Measurements from ENCODE around the gene S100G.

S100G gene

DNA sequence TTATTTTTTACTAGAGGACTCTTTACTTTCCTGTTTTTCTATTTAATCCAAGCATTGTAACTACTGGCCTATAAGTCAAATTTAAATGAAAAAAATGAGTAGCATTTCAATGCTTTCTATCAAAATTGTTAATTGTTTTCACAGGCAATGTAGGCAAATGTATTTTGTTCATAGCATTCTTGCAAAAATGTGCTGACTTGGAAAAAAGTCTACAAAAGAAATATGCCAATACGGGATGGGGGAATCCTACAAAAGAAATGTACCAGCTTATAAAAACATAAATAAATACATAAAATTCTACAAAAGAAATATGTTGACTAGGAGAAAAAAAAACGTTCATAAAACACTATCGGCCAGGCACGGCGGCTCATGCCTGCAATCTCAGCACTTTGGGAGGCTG, 14.9 kb upstream of the S100G start:
- H2BK12ac ChIP-seq (ENCODE audit: low read length) = no peak overlapping the region
- H4K12ac ChIP-seq (ENCODE audit: low read depth, low read length) = no peak overlapping the region
- H2AFZ ChIP-seq (ENCODE audit: insufficient read depth, low read length, poor library complexity) = no peak overlapping the region
- H3K79me2 ChIP-seq (ENCODE audit: control insufficient read depth, insufficient read depth, low read length, poor library complexity) = no peaks in the 10 kb centered on the region
- no peak overlapping the region for H3K9ac ChIP-seq (ENCODE audit: low read length)
- H4K8ac ChIP-seq (ENCODE audit: low read depth, low read length) = no peak overlapping the region
- no peak overlapping the region for H3K18ac ChIP-seq (ENCODE audit: low read length)
- no peak overlapping the region for H3K4me3 ChIP-seq (ENCODE audit: low read depth, low read length)
- H3K4ac ChIP-seq (ENCODE audit: low read depth, low read length) = no peak overlapping the region
- H3K4me2 ChIP-seq (ENCODE audit: low read length) = no peak overlapping the region
- no peak overlapping the region for H3K23ac ChIP-seq (ENCODE audit: low read length)
- no peak for DNase-seq
- no CpG with 5 or more reads among the region's 5 CpGs for WGBS (ENCODE audit: extremely low coverage, insufficient coverage, insufficient read length)
- no peak overlapping the region for H2AK5ac ChIP-seq (ENCODE audit: low read length)
- no peaks in the 10 kb centered on the region for H3K79me1 ChIP-seq (ENCODE audit: low read length)
- no peaks in the 10 kb centered on the region for H3K9me3 ChIP-seq (ENCODE audit: insufficient read depth, low read depth, low read length)
- H2BK5ac ChIP-seq (ENCODE audit: low read depth, low read length, poor library complexity) = no peak overlapping the region
- no peak overlapping the region for H3K27ac ChIP-seq (ENCODE audit: low read depth, low read length)
- no peak overlapping the region for H2BK120ac ChIP-seq (ENCODE audit: insufficient read depth, low read length, poor library complexity)
- H3K36me3 ChIP-seq (ENCODE audit: control insufficient read depth in 1 of 2, insufficient read depth in 2 of 2, low read length in 2 of 2) = peaks cover 3 to 5% of the 10 kb centered on the region in 2 experiments
- H3K4me1 ChIP-seq (ENCODE audit: control insufficient read depth in 1 of 2, insufficient read depth in 2 of 2, low read length in 2 of 2) = no peaks in the 10 kb centered on the region
- no peak overlapping the region for H4K91ac ChIP-seq (ENCODE audit: low read depth, low read length)
- H3K27me3 ChIP-seq (ENCODE audit: insufficient read depth, low read length) = no peaks in the 10 kb centered on the region
- no peak overlapping the region for H3K14ac ChIP-seq (ENCODE audit: low read length)

GRCh38 chrX:16635596-16635995, 14.4 kb upstream of the S100G start:
- no peak overlapping the region for H2AFZ ChIP-seq (ENCODE audit: insufficient read depth, low read length, poor library complexity)

GRCh38 chrX:16638533-16638932, 11.4 kb upstream of the S100G start:
- no peak overlapping the region for H3K9ac ChIP-seq (ENCODE audit: low read length)
- H2AK5ac ChIP-seq (ENCODE audit: low read length) = no peak overlapping the region
- H2BK120ac ChIP-seq (ENCODE audit: insufficient read depth, low read length, poor library complexity) = no peak overlapping the region
- H3K18ac ChIP-seq (ENCODE audit: low read length) = no peak overlapping the region
- H3K9me3 ChIP-seq (ENCODE audit: insufficient read depth, low read depth, low read length) = no peaks in the 10 kb centered on the region
- H3K79me1 ChIP-seq (ENCODE audit: low read length) = no peaks in the 10 kb centered on the region
- no peak overlapping the region for H3K27ac ChIP-seq (ENCODE audit: low read depth, low read length)
- no peak overlapping the region for H3K4me3 ChIP-seq (ENCODE audit: low read depth, low read length)
- no peak overlapping the region for H3K4me2 ChIP-seq (ENCODE audit: low read length)
- H3K4me1 ChIP-seq (ENCODE audit: control insufficient read depth in 1 of 2, insufficient read depth in 2 of 2, low read length in 2 of 2) = no peaks in the 10 kb centered on the region
- H4K91ac ChIP-seq (ENCODE audit: low read depth, low read length) = no peak overlapping the region
- no peak overlapping the region for H3K14ac ChIP-seq (ENCODE audit: low read length)
- peaks cover 3 to 6% of the 10 kb centered on the region in 2 experiments for H3K36me3 ChIP-seq (ENCODE audit: control insufficient read depth in 1 of 2, insufficient read depth in 2 of 2, low read length in 2 of 2)
- no peak overlapping the region for H4K12ac ChIP-seq (ENCODE audit: low read depth, low read length)
- no peaks in the 10 kb centered on the region for H3K27me3 ChIP-seq (ENCODE audit: insufficient read depth, low read length)
- H3K23ac ChIP-seq (ENCODE audit: low read length) = no peak overlapping the region
- no peak overlapping the region for H4K8ac ChIP-seq (ENCODE audit: low read depth, low read length)
- no peaks in the 10 kb centered on the region for H3K79me2 ChIP-seq (ENCODE audit: control insufficient read depth, insufficient read depth, low read length, poor library complexity)
- H2BK12ac ChIP-seq (ENCODE audit: low read length) = no peak overlapping the region
- H3K4ac ChIP-seq (ENCODE audit: low read depth, low read length) = no peak overlapping the region
- no CpG with 5 or more reads among the region's 7 CpGs for WGBS (ENCODE audit: extremely low coverage, insufficient coverage, insufficient read length)
- H2AFZ ChIP-seq (ENCODE audit: insufficient read depth, low read length, poor library complexity) = no peak overlapping the region
- no peak overlapping the region for H2BK5ac ChIP-seq (ENCODE audit: low read depth, low read length, poor library complexity)
- no peak for DNase-seq

More at GRCh38 chrX:16635596-16635995, 14.4 kb upstream of the S100G start:
- no peaks in the 10 kb centered on the region for H3K79me2 ChIP-seq (ENCODE audit: control insufficient read depth, insufficient read depth, low read length, poor library complexity)
- no CpG with 5 or more reads among the region's 3 CpGs for WGBS (ENCODE audit: extremely low coverage, insufficient coverage, insufficient read length)
- H3K18ac ChIP-seq (ENCODE audit: low read length) = no peak overlapping the region
- no peak overlapping the region for H2AK5ac ChIP-seq (ENCODE audit: low read length)
- H4K12ac ChIP-seq (ENCODE audit: low read depth, low read length) = no peak overlapping the region
- H3K27ac ChIP-seq (ENCODE audit: low read depth, low read length) = no peak overlapping the region
- H3K4me2 ChIP-seq (ENCODE audit: low read length) = no peak overlapping the region
- no peak overlapping the region for H2BK120ac ChIP-seq (ENCODE audit: insufficient read depth, low read length, poor library complexity)
- H3K27me3 ChIP-seq (ENCODE audit: insufficient read depth, low read length) = no peaks in the 10 kb centered on the region
- no peak overlapping the region for H4K91ac ChIP-seq (ENCODE audit: low read depth, low read length)
- H3K36me3 ChIP-seq (ENCODE audit: control insufficient read depth in 1 of 2, insufficient read depth in 2 of 2, low read length in 2 of 2) = peaks cover 3 to 4% of the 10 kb centered on the region in 2 experiments
- H4K8ac ChIP-seq (ENCODE audit: low read depth, low read length) = no peak overlapping the region
- no peak overlapping the region for H2BK5ac ChIP-seq (ENCODE audit: low read depth, low read length, poor library complexity)
- H3K23ac ChIP-seq (ENCODE audit: low read length) = no peak overlapping the region
- no peak for DNase-seq
- no peak overlapping the region for H3K14ac ChIP-seq (ENCODE audit: low read length)
- no peak overlapping the region for H3K4ac ChIP-seq (ENCODE audit: low read depth, low read length)
- no peaks in the 10 kb centered on the region for H3K79me1 ChIP-seq (ENCODE audit: low read length)
- H2BK12ac ChIP-seq (ENCODE audit: low read length) = no peak overlapping the region
- H3K9ac ChIP-seq (ENCODE audit: low read length) = no peak overlapping the region
- no peak overlapping the region for H3K4me3 ChIP-seq (ENCODE audit: low read depth, low read length)
- no peaks in the 10 kb centered on the region for H3K9me3 ChIP-seq (ENCODE audit: insufficient read depth, low read depth, low read length)
- no peaks in the 10 kb centered on the region for H3K4me1 ChIP-seq (ENCODE audit: control insufficient read depth in 1 of 2, insufficient read depth in 2 of 2, low read length in 2 of 2)

- H2BK5ac ChIP-seq (ENCODE audit: low read depth, low read length, poor library complexity) = no peak overlapping the region
Observed at GRCh38 chrX:16639966-16640365, 10.0 kb upstream of the S100G start.

More at GRCh38 chrX:16639966-16640365, 10.0 kb upstream of the S100G start:
- H3K4me1 ChIP-seq (ENCODE audit: control insufficient read depth in 1 of 2, insufficient read depth in 2 of 2, low read length in 2 of 2) = no peaks in the 10 kb centered on the region
- no peak overlapping the region for H3K23ac ChIP-seq (ENCODE audit: low read length)
- H3K79me2 ChIP-seq (ENCODE audit: control insufficient read depth, insufficient read depth, low read length, poor library complexity) = no peaks in the 10 kb centered on the region
- no CpG with 5 or more reads among the region's 6 CpGs for WGBS (ENCODE audit: extremely low coverage, insufficient coverage, insufficient read length)
- peaks cover 3 to 6% of the 10 kb centered on the region in 2 experiments for H3K36me3 ChIP-seq (ENCODE audit: control insufficient read depth in 1 of 2, insufficient read depth in 2 of 2, low read length in 2 of 2)
- peak in 1 of 2 donors; percentile 28 for DNase-seq
- H3K9me3 ChIP-seq (ENCODE audit: insufficient read depth, low read depth, low read length) = no peaks in the 10 kb centered on the region
- no peak overlapping the region for H4K12ac ChIP-seq (ENCODE audit: low read depth, low read length)
- no peak overlapping the region for H3K9ac ChIP-seq (ENCODE audit: low read length)
- H2BK120ac ChIP-seq (ENCODE audit: insufficient read depth, low read length, poor library complexity) = no peak overlapping the region
- H3K27me3 ChIP-seq (ENCODE audit: insufficient read depth, low read length) = no peaks in the 10 kb centered on the region
- no peak overlapping the region for H4K91ac ChIP-seq (ENCODE audit: low read depth, low read length)
- no peak overlapping the region for H2BK12ac ChIP-seq (ENCODE audit: low read length)
- no peak overlapping the region for H2AFZ ChIP-seq (ENCODE audit: insufficient read depth, low read length, poor library complexity)
- H3K4me2 ChIP-seq (ENCODE audit: low read length) = no peak overlapping the region
- no peak overlapping the region for H3K18ac ChIP-seq (ENCODE audit: low read length)
- no peaks in the 10 kb centered on the region for H3K79me1 ChIP-seq (ENCODE audit: low read length)
- no peak overlapping the region for H3K4ac ChIP-seq (ENCODE audit: low read depth, low read length)
- no peak overlapping the region for H3K14ac ChIP-seq (ENCODE audit: low read length)
- H4K8ac ChIP-seq (ENCODE audit: low read depth, low read length) = no peak overlapping the region
- H2AK5ac ChIP-seq (ENCODE audit: low read length) = no peak overlapping the region
- H3K4me3 ChIP-seq (ENCODE audit: low read depth, low read length) = no peak overlapping the region
- H3K27ac ChIP-seq (ENCODE audit: low read depth, low read length) = no peak overlapping the region
